Activated gamma-delta T cell (primary cell): ENCODE data around the gene PSENEN.
"Not testable (repeated sequence)": the region's sequence is repeated elsewhere in the genome, so short reads cannot be mapped to it uniquely, and the experiment has no call there.

Experiments used
- DNase-seq: peaks from one replicate; lab custom pipeline; 2025; lab: John Stamatoyannopoulos, UW

Gene PSENEN

DNA sequence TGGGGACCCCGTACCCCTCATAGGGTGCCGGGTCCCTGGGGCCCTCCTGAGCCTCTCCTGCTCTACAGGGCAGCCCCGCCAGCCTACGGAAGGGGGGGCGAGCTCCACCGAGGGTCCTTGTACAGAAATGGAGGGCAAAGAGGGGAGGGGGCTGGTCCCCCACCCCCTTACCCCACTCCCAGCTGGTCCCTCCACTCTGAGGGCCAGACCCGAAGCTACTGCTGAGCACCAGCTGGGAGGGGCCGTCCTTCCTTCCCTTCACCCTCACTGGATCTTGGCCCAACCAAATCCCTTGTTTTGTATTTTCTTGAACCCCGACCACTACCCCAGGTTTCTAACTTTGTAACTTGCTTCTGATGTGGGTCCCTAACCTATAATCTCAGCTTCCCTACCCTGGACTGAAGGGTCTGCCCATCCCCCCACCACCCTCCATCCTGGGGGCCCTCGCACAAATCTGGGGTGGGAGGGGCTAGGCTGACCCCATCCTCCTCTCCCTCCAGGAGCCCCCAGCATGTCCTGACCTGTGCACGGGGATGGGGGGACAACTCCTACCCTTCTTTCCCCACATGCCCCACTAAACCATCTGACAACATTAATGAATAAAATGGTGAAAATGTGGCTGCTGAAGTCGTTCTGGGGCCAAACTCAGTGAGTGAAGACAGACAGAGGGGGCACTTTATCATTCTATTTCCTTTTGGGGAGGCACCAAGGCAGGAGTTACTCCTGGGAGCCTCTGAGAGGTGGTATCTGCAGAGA, 42.9 kb downstream of the PSENEN start:
- DNase-seq = no peak

DNA sequence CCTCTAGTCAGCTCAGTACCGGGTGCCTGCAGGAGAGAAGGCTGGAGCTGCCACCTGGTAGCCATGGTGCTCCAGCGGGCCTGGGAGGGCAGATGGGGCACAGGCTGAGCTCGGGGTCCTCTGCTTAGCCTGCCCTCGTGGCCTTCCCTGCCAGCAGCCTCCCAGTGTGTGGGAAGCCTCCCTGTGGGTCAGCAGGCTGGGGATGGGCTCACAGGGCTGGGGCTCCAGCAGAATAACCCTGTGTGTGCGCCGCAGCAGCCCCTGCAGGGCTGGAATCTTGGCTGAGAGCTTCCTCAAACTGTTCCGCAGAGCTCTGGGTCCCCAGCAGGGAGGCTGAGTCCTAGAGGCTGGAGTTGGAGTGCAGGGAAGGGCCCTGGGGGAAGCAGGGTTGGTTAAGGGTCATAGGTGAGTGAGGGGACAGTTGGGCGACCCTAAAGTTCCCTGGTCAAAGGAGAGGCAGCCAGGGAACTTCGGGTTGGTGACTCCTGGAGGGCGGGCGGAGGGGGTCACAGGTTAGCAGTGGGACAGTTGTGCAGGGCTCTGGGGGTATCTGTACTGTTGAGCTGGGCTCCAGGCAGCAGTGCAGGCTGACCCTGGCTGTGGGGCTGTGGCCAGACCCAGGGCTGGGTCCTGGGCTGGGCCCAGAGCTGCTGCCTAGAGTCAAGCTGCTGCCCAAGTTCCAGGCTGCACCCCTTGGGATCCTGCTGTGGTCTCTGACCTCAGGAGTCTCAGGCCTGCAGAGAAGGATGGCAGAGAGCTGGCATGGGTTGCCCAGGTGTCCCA, 43.9 kb downstream of the PSENEN start:
- no peak for DNase-seq

DNA sequence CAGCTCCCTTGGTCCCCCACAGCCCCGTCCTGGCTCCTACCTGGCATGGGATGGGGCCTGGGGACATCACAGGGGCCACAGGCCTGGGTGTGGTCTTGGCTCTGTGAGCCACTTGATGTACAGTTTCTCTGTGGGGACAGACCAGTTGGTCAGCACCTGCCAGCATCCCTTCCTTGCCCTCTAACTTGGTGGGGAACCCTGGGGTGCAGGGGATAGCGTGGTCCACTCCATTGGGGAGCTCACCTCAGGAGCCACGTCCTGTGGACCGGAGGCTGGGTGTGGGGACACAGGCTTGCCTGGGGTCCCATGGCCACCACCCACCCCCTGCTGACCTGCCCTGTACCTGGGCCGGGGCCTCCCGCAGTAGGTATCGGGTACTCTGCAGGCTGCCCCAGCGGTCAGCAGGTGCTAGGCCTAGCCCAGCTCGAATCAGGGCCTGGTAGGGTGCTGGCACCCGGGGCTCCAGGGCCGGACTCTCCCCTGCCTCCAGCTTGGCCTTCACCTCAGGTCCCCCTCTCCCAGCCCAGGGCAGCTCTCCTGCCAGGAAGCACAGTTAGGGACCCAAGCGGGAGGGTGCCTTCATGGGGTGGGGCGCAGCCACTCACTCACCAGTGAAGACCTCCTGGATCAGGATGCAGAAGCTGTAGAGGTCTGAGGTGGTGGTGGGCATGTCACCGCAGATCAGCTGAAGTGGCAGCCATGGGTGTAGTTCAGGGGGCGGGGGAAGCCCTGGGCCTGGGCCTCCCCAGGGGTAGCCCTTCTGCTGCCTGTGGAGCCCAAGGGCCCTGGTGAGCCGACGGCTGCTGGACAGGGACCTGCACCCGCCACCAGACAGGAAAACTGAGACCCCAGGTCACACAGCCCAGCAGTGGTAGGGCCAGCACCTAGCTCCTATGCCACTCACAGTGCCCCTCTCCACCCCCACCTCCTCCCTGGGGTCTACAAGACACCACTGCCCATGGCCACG, 44.8 kb downstream of the PSENEN start:
- no peak for DNase-seq

DNA sequence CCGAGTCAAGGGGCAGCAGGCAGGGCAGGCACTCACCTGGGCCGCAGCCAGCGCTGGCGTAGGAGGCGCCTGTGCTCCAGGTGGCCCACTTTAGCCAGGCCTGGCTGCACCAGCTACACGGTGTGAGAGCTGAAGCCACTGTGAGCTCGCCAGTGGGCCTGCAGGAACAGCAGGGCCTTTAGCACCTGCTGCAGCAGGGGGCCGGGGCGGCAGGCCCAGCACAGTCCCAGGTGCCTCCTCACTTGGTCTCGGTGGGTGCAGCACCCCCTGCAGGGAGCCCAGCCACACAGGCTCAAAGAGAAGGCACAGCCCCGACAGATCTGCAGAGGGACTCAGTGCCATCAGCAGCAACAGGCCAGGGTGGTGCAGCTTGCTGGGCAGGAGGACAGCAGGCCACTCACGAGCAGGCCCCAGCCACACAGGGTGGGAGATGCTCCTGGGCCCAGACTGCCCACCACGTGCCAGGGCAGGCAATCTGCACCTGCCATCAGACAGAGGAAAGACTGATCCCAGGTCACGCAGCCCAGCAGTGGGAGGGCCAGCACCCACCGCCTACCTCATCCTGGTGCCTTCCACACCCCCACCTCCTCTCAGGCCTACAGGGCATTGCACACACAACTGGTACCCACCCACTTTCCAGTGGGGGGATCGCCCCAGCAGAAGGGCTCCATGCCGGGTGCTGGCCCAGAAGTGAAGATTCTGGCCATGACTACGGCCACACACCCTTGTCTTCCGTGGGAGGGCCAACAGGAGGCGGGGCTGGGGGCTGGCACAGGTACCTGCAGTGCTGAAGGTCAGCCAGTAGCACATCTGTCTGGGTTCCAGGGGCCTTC, 45.7 kb downstream of the PSENEN start:
- no peak for DNase-seq

DNA sequence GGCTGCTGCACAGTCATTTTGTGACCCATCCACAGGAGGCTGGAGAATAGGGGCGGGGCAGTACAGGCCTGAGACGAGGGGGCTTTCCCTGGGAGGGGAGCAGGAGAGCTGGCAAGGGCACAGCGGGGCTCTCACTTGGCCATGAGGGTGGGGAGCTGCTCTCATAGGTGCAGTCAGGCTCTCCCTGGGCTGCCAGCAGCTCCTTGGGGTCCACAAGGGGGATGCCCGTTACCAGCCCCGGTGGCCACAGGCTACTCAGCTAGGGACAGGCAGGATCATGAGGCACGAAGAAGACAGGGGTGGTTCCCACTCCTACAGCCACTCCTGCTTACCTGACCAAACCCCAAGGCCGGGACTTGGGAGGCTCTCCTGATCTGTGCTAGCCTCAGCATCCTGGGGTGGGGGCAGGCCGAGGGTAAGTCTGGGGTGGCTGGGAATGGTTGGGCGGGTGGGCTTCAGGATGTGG, 46.4 kb downstream of the PSENEN start:
- no peak for DNase-seq

DNA sequence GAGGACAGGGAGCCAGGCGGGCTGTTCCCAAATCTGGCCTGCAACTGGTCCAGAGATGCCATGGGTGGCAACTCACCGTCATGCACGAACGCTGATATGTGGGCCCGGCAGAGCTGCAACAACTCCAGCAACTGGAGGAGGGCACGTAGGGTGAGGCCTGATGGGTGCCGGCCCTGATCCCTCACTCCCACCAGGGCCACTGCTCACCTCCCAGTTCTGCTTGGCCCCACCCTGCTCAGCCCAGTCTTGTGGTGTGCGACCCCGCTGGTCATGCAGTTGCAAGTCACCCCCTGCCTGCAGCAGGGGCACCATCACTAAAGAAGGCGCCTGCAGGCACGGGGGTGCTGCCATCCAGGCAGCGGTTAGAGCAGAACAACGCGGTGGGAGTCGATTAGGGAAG, 46.9 kb downstream of the PSENEN start:
- DNase-seq = no peak

DNA sequence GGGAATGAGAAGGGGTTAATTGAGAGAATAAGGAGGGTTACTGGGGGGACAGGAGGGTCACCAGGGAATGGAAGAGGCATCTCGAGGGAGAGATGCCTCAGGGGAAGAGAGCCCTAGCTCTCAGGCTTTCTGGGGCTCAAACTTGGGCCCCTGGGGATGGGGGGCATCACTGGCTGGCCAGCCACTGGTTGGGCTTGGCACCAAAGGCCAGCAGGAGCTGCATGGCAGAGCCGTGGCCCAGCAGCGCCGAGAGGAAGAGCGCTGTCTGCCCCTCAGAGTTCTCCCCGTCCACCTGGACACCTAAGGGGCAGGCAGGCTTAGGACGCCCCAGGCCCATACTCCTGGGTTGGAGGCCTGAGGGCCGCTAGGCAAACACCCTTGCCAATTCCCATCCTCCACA, 47.4 kb downstream of the PSENEN start:
- no peak for DNase-seq

DNA sequence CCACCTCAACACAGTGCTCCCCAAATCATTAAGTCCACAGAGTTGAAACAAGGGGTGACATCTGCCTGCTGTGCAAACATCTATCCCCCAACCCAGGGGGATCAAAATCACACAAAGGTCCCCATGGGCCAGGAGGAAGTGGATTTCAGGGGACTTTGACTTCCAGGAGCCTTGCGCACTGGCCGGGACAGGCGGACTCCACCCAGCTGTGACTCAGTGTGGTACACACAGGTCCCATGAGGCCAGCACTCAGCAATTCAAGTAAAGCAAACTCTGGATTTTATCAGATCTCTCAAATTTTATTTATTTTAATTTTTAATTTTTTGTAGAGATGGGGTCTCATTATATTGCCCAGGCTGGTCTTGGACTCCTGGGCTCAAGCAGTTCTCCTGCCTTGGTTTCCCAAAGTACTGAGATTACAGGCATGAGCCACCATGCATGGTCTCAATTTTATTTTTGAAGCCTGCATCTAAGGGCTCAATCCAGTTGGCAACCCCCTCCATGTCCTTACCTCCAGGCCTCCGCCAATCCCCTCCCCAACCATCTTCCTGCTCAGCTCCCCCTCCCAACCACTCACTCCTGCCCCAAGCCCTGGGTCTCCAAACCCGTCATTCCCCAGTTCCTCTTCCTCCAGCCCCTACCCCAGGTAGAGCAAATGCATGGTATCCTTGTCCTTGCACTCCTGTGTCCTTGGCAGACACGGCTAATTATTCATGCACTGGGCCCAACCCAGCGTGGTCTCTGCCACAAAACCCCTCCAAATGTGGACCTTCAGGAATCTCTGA, 48.1 kb downstream of the PSENEN start:
- no peak for DNase-seq

DNA sequence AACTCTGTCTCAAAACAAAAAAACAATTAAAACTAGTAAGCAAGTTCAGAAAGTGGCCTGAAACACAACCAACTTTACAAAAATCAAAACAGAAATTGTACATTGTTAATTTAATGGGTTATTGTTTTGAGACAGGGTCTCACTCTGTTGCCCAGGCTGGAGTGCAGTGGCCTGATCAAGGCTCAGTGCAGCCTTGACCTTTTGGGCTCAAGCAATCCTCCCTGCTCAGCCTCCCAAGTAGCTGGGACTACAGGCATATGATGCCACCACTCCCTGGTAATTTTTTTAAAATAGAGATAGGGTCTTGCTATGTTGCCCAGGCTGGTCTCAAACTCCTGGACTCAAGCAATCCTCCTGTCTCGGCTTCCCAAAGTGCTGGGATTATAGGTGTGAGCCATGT, 50.1 kb downstream of the PSENEN start:
- not testable (repeated sequence) for DNase-seq
